ENCODE measurements around the gene DPH1. TPM values are rescaled to one million over a fixed set of nuclear protein-coding genes. Genes with fewer than 3 reads are reported as not detected.

Gene DPH1
- total and polyA plus RNA-seq, 2 donors (not counting 1 experiment from before 2014, with no cell fraction given): 23.1 to 28.5 TPM

DNA sequence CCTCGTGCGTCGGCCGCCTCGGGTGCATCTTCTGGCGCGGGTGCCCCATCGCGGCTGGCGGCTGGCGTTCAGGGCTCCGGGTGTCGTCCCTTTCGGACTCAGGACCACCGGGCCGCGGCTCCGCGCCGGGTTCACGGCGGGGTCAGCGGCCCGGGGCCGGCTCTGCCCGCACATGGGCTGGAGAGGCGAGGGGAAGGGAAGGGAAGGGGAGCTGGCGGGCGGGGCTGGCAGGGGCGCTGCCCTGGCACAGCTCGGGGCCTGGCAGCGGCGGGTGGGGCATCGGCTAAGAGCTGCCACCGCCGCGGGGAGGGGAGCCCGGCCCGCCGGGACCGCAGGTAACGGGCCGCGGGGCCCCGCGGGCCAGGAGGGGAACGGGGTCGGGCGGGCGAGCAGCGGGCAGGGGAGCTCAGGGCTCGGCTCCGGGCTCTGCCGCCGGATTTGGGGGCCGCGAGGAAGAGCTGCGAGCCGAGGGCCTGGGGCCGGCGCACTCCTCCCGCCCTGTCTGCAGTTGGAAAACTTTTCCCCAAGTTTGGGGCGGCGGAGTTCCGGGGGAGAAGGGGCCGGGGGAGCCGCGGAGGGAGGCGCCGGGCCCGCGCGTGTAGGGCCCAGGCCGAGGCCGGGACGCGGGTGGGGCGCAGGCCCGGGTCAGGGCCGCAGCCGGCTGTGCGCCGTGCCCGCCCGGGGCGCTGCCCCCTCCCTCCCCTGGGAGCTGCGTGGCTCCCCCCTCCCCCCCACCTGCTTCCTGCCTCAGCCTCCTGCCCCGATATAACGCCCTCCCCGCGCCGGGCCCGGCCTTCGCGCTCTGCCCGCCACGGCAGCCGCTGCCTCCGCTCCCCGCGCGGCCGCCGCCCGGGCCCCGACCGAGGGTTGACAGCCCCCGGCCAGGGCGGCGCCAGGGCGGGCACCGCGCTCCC lies 25.6 kb downstream of the DPH1 start:
- peak in 1 of 2 donors; percentile 67 for DNase-seq (ENCODE audit: low read depth in 2 of 2)
- H3K4me2 ChIP-seq (ENCODE audit: extremely low read depth, insufficient read depth, low read length): peak overlapping the region; percentile 85
- peaks cover 12% of the 10 kb centered on the region for H3K4me1 ChIP-seq (ENCODE audit: control insufficient read depth, extremely low read depth, insufficient read depth, low read length)
- peak overlapping the region; percentile 57 to 88 (median 78) for H3K4me3 ChIP-seq (replicated peaks in 1 of 4; ENCODE audit: control extremely low read depth in 1 of 4, insufficient read depth in 1 of 4, low read depth in 3 of 4, low read length in 4 of 4)
- TF ChIP-seq EZH2 (IDR thresholded peaks at IDR 0.05; ENCODE audit: low read length, missing control alignments): no peak
- TF ChIP-seq, protein P1, sequence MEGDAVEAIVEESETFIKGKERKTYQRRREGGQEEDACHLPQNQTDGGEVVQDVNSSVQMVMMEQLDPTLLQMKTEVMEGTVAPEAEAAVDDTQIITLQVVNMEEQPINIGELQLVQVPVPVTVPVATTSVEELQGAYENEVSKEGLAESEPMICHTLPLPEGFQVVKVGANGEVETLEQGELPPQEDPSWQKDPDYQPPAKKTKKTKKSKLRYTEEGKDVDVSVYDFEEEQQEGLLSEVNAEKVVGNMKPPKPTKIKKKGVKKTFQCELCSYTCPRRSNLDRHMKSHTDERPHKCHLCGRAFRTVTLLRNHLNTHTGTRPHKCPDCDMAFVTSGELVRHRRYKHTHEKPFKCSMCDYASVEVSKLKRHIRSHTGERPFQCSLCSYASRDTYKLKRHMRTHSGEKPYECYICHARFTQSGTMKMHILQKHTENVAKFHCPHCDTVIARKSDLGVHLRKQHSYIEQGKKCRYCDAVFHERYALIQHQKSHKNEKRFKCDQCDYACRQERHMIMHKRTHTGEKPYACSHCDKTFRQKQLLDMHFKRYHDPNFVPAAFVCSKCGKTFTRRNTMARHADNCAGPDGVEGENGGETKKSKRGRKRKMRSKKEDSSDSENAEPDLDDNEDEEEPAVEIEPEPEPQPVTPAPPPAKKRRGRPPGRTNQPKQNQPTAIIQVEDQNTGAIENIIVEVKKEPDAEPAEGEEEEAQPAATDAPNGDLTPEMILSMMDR (conservative IDR thresholded peaks at IDR 0.05 in 1 of 2, IDR thresholded peaks at IDR 0.05 in 1 of 2; ENCODE audit: low read depth in 1 of 2, low read length in 2 of 2): no peak
- H2AFZ ChIP-seq (ENCODE audit: low read length): no peak overlapping the region
- H3K9ac ChIP-seq (ENCODE audit: insufficient read depth, low read length): peak overlapping the region; percentile 93
- H3K79me2 ChIP-seq (ENCODE audit: control insufficient read depth, insufficient read depth, low read length): peaks cover 54% of the 10 kb centered on the region
- peak overlapping the region; percentile 89 for H3K27ac ChIP-seq (ENCODE audit: insufficient read depth, low read length)
- H3K36me3 ChIP-seq (ENCODE audit: control insufficient read depth, insufficient read depth, low read length): peaks cover 25% of the 10 kb centered on the region
- no peaks in the 10 kb centered on the region for H4K20me1 ChIP-seq (ENCODE audit: control insufficient read depth, extremely low read depth, insufficient read depth, low read length)
- no peaks in the 10 kb centered on the region for H3K9me3 ChIP-seq (ENCODE audit: control insufficient read depth, insufficient read depth, low read depth, low read length)
- H3K27me3 ChIP-seq (ENCODE audit: control insufficient read depth, insufficient read depth, low read length): no peaks in the 10 kb centered on the region

DNA sequence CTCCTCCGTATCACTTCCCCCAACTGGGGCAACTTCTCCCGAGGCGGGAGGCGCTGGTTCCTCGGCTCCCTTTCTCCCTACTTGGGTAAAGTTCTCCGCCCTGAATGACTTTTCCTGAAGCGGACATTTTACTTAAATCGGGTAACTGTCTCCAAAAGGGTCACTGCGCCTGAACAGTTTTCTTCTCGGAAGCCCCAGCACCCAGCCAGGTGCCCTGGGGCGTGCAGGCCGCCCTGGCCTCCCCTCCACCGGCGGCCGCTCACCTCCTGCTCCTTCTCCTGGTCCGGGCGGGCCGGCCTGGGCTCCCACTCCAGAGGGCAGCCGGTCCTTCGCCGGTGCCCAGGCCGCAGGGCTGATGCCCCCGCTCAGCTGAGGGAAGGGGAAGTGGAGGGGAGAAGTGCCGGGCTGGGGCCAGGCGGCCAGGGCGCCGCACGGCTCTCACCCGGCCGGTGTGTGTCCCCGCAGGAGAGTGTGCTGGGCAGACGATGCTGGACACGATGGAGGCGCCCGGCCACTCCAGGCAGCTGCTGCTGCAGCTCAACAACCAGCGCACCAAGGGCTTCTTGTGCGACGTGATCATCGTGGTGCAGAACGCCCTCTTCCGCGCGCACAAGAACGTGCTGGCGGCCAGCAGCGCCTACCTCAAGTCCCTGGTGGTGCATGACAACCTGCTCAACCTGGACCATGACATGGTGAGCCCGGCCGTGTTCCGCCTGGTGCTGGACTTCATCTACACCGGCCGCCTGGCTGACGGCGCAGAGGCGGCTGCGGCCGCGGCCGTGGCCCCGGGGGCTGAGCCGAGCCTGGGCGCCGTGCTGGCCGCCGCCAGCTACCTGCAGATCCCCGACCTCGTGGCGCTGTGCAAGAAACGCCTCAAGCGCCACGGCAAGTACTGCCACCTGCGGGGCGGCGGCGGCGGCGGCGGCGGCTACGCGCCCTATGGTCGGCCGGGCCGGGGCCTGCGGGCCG lies 26.5 kb downstream of the DPH1 start:
- Histone ChIP-seq H2AFZ (ENCODE audit: low read length) (no peak overlapping the region), H3K4me3 (replicated peaks in 1 of 4; ENCODE audit: control extremely low read depth in 1 of 4, insufficient read depth in 1 of 4, low read depth in 3 of 4, low read length in 4 of 4) (peak overlapping the region; percentile 57 to 88 (median 75)), H3K4me2 (ENCODE audit: extremely low read depth, insufficient read depth, low read length) (peak overlapping the region; percentile 85), H4K20me1 (ENCODE audit: control insufficient read depth, extremely low read depth, insufficient read depth, low read length) (no peaks in the 10 kb centered on the region), H3K9me3 (ENCODE audit: control insufficient read depth, insufficient read depth, low read depth, low read length) (no peaks in the 10 kb centered on the region), H3K27ac (ENCODE audit: insufficient read depth, low read length) (peak overlapping the region; percentile 89), H3K36me3 (ENCODE audit: control insufficient read depth, insufficient read depth, low read length) (peaks cover 33% of the 10 kb centered on the region), H3K4me1 (ENCODE audit: control insufficient read depth, extremely low read depth, insufficient read depth, low read length) (peaks cover 22% of the 10 kb centered on the region), H3K27me3 (ENCODE audit: control insufficient read depth, insufficient read depth, low read length) (no peaks in the 10 kb centered on the region), H3K9ac (ENCODE audit: insufficient read depth, low read length) (peak overlapping the region; percentile 90), H3K79me2 (ENCODE audit: control insufficient read depth, insufficient read depth, low read length) (peaks cover 63% of the 10 kb centered on the region)
- peak; percentile 73 to 74 for DNase-seq (ENCODE audit: low read depth in 2 of 2)
- TF ChIP-seq, protein P1 (conservative IDR thresholded peaks at IDR 0.05 in 1 of 2, IDR thresholded peaks at IDR 0.05 in 1 of 2; ENCODE audit: low read depth in 1 of 2, low read length in 2 of 2): no peak
- TF ChIP-seq EZH2 (IDR thresholded peaks at IDR 0.05; ENCODE audit: low read length, missing control alignments): no peak

All from fibroblast of lung (primary cell).